ENCODE results near the gene SPSB3.

Gene SPSB3

GRCh38 chr16:1744338-1744840 lies 38.0 kb downstream of the SPSB3 start:
- Histone ChIP-seq H3K9me3 (ENCODE audit: severe bottlenecking) (no peaks in the 10 kb centered on the region), H3K27me3 (ENCODE audit: insufficient read depth, low read depth, severe bottlenecking) (no peaks in the 10 kb centered on the region), H3K27ac (no peak overlapping the region), H3K4me3 (ENCODE audit: low read depth, low read length) (no peak overlapping the region), H3K36me3 (peaks cover 41% of the 10 kb centered on the region)
- no peak for TF ChIP-seq CTCF (IDR thresholded peaks at IDR 0.05; ENCODE audit: low read depth, low read length)
- DNase-seq: no peak

DNA sequence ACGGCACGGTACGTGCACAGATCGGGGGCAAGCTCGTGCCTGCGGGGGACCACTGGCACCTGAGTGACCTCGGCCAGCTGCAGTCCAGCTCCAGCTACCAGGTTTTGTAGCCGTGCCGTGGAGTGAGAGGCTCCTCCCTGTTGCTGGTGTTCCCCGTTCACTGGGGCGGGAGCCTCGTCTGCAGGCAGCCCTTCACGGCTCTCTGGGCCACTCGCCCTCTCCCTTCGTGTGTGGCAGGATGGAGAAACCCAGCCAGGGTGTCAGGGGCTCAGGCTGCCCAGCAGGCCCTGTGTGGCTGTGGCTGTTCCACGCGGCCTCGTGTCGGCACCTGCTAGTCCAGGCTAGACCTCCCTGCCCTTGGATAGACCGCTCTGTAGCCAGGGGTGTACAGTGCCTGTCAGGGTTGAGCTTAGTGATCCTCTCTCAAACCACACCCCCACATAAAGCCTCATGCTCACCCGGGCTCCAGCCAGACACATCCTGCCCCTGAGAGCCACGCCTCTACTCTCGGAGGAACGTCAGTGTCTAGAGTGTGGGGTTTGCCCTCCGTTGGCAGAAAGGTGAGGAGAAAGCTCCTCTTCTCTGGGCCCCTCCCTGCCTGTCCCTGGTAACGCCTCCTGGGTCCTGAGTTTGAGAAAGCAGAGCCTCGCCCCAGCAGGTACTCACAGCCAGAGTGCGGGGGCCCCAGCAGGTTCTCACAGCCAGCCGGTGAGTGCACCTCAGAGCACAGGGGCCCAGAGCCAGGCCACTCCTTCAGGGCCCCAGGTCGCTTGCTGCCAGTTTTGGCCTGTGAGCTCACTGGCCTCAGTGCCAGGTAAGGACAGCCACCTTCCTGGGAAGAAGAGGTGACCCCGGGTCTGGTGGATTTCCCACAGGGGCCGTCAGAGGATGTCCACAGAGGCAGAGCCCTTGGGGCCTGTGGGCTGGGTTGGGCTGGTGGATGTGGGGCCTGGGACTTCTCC lies 38.7 kb downstream of the SPSB3 start:
- no peak for TF ChIP-seq CTCF (IDR thresholded peaks at IDR 0.05; ENCODE audit: low read depth, low read length)
- H3K9me3 ChIP-seq (ENCODE audit: severe bottlenecking): no peaks in the 10 kb centered on the region
- H3K27ac ChIP-seq: no peak overlapping the region
- DNase-seq: no peak
- no peaks in the 10 kb centered on the region for H3K27me3 ChIP-seq (ENCODE audit: insufficient read depth, low read depth, severe bottlenecking)
- no peak overlapping the region for H3K4me3 ChIP-seq (ENCODE audit: low read depth, low read length)
- peaks cover 35% of the 10 kb centered on the region for H3K36me3 ChIP-seq

DNA sequence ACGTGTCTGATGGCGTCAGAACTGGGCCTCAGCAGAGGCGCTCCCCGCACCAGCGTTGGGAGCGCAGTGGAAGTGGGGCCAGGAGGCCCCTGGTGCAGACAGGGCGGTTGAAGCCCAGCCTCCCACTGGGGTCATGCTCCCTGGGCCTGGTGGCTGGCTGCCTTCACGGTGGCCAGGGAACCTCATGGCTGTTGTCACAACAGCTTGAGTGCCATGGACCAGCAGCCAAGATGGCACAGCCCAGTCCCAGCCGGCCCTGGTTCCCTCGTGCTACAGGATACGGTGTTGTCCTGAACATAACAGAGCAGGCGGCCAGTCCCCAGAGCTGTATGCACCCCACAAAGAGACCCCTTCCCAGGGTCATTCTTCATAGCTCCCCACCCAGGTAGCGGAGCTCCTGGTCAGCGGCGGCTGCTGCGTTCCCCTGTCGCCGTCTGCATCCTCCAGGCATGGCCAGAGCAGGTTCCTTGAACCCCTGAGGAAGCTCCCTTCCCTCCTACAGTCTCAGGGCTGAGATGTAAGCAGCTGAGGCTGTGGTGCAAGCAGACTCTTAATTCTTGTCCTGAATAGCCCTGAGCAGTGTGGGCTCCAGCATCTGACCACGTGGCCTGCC lies 40.7 kb downstream of the SPSB3 start:
- DNase-seq: no peak
- Histone ChIP-seq H3K27me3 (ENCODE audit: insufficient read depth, low read depth, severe bottlenecking) (no peaks in the 10 kb centered on the region), H3K27ac (no peak overlapping the region), H3K36me3 (peaks cover 20% of the 10 kb centered on the region), H3K9me3 (ENCODE audit: severe bottlenecking) (no peaks in the 10 kb centered on the region), H3K4me3 (ENCODE audit: low read depth, low read length) (no peak overlapping the region)
- no peak for TF ChIP-seq CTCF (IDR thresholded peaks at IDR 0.05; ENCODE audit: low read depth, low read length)

DNA sequence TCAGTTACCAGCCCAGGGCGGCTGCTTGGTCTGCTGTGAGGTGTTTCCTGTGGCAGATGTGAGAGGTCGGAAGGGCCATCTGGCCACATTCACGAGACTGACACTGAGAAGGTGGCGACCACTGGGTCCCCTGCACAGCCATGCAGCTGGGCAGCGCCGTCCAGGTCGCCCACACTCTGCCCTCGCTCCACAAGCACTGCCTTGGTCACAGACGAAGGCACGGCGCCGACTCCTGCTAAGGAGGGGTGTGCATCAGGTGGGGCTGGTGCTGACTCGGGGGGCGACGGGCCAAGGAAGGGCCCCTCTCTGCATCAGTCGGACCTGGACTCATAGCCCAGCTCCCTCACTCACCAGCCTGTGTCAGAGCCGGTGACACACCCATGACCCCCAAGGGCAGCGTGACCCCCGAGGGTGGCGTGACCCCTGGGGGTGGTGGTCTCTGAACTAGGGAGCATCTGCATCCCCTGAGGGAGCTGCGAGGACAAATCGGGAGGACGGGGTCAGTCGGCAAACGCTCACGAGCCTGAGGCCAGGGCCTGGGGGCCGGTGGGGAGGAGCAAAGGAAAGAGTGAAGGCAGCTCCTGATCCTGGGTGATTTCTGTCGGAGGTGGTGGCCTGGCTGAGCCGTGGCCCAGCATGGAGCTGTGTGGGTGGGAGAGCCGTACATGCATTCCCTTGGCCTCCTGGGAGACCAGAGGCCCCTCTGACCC lies 41.4 kb downstream of the SPSB3 start:
- no peak for DNase-seq
- H3K27ac ChIP-seq: no peak overlapping the region
- H3K36me3 ChIP-seq: peaks cover 20% of the 10 kb centered on the region
- H3K4me3 ChIP-seq (ENCODE audit: low read depth, low read length): no peak overlapping the region
- no peaks in the 10 kb centered on the region for H3K27me3 ChIP-seq (ENCODE audit: insufficient read depth, low read depth, severe bottlenecking)
- H3K9me3 ChIP-seq (ENCODE audit: severe bottlenecking): no peaks in the 10 kb centered on the region
- TF ChIP-seq CTCF (IDR thresholded peaks at IDR 0.05; ENCODE audit: low read depth, low read length): no peak

DNA sequence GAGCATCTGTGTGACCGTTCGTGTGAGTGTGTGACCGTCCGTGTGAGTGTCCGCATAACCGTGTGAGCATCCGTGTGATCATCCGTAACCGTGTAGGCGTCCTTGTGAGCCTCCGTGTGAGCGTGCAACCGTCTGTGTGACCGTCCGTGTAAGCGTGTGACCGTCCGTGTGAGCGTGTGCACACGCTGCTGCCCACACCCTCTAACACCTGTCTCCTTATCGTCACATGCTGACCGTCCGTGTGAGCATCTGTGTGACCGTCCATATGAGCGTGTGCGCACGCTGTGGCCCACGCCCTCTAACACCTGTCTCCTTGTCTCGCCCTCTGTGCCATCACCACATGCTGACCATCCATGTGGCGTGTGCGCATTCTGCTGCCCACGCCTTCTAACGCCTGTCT lies 42.1 kb downstream of the SPSB3 start:
- no peaks in the 10 kb centered on the region for H3K9me3 ChIP-seq (ENCODE audit: severe bottlenecking)
- no peak for DNase-seq
- no peak for TF ChIP-seq CTCF (IDR thresholded peaks at IDR 0.05; ENCODE audit: low read depth, low read length)
- peaks cover 20% of the 10 kb centered on the region for H3K36me3 ChIP-seq
- H3K4me3 ChIP-seq (ENCODE audit: low read depth, low read length): no peak overlapping the region
- H3K27ac ChIP-seq: no peak overlapping the region
- H3K27me3 ChIP-seq (ENCODE audit: insufficient read depth, low read depth, severe bottlenecking): no peaks in the 10 kb centered on the region
